Hematopoietic multipotent progenitor cell treated with erythropoietin and hydrocortisone succinate and interleukin-3 and kit ligand, for 17 days (in vitro differentiated cells): ENCODE data around the gene CHD6.

ENCODE experiments used
- DNase-seq: peaks from one replicate; pipeline ENCODE4 v3.0.0-alpha.2; 2015; ENCODE audit warnings: low spot score

The CHD6 gene

DNA sequence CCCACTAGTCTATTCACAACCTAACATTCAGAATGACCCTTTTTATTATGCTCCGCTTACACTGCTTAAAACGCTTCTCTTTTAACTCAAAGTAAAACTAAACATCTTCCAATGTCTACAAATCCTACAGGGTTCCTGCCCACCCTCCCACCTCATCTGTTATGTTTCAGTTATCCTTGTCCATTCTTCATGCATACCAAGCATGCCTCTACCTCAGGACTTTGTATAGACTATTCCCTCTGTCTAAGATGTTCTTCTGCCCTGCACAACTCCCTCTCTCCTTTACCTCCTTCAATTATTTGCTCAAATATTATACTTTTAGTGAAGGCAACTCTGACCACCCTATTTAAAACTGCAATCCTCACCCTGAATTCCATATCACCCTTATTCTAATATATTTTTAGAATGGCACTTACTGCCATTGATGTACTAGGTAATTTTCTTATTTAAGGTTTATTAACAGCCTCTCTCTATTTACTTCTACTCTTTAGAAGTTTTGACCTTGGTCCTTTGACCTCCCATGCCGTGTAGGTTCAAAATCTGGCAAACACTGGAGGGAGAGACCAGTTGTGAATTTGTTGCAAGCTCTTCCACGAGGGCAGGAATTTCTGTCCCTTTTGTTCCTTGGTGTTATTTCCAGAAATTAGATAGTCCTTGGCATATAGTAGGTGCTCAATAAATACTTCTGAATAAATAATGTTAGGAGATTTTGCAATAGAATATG, 111.8 kb downstream of the CHD6 start:
- DNase-seq = no peak

DNA sequence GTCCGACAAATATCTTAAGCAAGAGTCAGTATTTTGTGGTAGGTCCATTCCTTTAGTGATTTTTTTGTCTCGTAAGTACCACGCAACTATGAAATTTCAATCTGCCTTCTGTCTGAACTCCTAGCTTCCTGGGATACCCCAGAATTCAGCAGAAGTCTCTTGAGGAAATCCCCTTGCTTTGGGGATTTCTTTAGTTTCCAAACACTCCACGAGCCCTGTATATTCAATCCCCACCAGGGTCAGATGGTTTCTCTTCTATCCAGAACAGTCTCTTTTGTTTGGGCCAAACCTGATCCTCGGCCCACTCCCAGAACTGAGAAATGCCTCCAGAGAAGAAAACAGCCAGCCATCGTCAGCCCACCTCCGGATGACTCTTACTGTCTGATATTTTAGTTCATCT, 113.0 kb downstream of the CHD6 start:
- DNase-seq = no peak

DNA sequence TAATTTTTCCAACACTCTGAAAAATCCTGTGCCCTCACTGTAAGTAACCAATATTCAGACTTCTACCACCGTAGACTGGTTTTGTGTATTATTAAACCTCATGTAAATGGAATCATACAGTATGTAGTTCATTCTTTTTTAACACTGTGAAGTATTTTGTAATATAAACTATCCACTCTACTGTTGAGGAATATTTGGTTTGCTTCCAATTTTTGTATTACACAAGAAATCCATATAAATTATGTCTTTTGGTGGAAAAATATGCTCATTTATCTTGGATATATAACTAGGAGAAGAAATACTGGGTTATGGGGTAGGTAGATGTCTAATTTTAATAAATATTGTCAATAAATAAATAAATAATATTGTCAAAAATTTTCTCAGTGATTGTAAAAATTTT, 116.8 kb downstream of the CHD6 start:
- DNase-seq = no peak

DNA sequence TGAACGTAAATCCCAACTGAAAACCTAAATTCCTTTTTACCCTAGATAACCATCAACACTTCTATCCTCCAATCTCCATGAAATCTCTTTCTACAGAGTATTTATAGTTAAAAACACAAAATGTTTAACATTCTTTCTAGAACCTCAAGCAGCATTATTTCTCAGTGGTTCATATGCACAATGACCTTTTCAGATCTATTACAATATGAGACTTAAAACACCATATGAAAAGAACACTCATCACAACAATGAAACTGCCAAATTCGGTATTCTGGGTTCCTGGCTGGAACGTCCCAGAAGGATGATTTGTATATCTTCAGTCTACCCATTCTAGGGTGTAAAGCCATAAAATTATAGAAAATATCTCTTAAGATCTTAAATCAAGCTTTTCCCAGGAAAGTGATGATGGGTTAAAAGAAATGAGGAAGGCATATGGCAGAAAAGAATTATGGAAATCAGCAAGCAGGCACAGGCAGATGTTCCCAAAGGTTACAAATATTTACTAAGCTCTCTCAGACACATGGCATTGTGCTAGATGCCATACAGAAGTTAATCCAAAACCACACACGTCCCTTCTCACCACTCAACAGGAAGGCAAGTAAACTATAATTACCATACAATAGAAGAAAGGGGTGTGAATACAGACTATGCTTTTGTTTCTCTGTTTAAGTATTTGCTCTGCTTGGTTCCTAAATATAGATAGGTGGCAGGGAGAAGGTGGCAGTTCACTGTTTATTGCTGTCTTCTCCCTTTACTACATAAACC, 118.0 kb downstream of the CHD6 start:
- no peak for DNase-seq

DNA sequence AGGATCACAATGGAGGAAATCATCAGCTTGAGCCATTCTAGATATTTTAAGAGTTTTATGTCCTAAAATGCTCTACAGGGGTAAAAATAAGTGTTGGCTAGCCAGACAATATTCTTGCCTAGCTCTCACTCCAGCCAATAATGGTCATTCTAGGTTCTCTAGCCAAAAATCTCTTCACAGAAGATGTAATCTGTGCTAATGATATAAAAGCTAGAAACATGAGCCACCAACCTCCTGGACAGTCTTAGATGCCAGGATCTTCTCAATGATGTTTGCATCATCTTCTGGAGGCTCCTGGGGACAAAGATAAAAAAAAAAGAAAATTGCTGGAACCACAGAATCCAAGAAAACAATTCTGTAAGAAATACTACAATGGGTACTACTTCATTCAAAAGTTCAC, 119.1 kb downstream of the CHD6 start:
- DNase-seq = no peak

DNA sequence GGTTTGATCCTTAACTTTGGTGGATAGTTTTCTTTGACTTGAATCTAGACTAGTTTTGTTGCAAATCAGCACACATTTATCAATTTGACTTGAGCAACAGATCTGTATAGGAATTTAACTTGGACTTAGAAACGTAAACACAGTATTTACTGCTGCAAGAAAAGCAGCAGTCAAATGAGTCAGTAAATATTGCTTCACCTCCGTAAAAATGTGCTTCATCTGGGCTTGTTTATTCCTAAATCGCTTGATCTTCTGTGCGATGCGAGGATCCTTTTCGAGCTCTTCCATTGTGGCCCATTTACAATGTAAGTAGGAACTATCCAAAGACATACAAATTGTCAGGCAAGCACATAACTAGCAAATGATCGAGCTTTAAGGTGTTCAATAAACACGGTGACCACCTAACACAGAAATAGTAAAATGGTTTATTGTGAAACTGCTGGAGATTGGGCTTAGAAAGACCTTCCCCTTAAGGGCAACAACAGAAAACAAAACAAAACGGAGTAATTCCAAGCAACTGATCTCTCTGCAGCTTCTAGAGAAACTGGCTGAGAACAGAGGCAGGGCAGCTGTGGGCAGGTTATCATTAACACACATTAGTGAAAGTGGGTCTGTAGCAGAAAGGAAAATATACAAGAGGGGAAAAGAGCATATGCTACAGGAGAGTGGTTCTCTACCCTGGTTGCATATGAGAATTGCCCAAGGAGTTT, 120.8 kb downstream of the CHD6 start:
- no peak for DNase-seq

DNA sequence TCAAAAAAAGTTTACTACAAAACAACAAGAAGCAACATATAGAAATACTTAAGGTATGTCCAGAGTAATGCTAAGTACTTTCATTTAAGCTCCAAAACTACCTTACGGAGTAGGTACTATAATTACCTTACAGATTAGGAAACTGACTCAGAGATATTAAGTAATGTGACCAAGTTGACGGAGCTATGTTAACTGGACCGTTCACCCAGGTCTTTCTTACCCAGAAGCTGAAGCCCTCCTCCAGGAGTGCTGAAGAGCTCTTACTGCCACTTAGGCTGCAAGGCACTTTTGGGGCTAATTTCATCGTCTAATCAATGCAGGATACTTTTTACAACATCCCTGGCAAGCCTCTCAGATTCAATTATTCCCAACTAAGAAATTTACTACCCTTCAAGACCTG, 123.7 kb downstream of the CHD6 start:
- no peak for DNase-seq

DNA sequence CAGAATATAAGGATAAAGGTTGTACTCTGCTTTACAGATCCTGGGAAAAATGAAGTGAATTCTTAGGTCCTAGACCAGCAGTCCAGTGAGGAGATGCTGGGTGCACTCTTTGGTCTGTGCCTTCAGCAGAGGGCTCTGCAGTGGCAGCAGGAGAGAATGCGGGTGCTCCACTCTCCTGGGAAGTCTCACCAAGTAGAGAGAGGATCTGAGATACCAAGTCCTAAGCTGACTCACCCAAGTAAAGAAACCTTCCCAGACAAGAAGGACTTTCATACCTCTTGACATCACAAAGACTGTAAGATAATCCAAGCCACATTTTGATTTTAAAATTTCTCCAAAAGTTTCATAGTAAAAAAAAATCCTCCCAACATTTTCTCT, 134.6 kb downstream of the CHD6 start:
- DNase-seq = no peak

DNA sequence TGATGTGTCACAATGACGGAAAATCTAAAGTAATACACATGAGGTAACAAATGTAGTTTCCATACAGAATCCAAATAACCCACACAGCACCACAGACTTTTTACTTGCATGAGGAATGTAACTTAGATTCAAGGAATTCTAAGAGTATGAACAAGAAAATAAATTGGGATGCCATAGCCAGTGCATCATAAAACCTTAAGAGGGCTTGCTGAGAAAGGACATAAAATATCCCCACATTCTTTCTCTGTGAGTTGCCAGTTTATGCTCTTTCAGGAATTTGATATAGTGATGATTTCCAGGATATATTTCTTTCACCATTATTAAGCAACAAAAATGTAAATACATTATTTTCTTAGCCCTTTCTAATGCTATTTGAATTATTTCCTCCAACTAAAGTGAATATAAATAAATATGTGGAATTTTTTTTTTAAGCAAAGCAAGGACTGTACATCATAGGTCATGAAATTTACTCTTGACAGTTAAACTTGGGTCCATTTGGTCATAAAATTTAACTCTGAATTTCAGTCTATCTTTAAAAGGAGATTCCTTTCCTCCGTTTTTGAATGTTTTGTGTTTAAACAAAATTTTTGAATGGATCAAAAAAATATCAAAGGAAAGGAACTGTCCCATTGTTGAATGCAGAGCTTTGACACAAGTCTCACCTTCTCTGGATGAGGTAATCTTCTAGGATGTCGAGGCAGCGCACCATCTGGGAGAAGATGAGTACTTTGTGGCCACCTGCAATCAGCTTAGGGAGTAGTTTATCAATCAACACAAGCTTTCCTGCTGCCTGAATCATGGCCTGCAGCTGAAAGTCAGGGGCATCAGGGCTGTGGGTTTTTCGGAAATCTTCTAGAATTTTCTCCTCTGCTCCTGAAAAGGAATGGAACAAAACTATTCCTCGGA, 135.3 kb downstream of the CHD6 start:
- DNase-seq = no peak

DNA sequence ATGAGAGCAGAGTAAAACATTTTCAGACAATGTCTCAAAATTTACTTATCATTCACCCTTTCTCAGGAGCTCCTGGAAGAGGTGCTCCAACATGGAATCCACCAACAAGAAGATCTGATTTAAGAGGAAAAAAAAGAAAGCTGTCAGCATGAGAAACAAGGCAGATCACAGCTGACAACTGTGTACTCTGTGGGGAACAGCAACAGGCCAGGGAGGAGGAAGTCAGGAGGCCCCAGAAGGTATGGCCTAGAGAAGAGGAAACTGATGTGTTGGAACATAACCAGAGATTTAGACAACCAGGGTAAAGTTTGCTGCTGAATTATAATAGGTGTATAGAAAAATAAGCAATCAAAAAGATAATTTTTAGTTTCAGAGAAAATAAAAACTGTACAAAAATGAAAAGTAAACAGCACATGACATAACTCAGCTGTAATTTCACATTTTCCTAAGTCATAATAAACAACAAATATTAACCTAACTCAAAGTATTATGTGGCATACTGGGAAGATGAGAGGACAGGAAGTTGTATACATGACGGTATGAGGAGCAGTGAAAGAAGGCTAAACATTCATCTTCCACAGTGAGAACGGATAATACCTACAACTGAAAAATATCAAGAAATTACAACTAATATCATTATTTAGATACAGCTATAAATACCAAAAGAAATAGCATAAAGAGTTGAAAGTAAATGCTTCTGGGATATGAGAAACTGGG, 138.0 kb downstream of the CHD6 start:
- no peak for DNase-seq

DNA sequence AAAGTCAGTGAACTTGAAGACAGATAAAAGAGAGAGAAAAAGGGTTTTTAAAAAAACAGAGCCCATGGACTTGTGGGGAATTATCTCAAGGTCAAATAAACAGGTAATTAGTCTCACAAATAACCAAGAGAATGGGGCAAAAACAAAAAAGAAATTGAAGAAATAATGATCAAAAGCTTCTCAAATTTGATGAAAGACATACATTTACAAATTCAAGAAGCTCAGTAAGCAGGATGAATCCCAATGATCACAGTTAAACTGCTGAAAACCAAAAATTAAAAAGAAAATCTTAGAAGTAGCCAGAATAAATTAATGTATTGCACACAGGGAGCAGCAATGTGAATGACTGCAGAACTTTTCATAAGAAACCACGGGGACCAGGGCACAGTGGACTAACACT, 139.1 kb downstream of the CHD6 start:
- no peak for DNase-seq

DNA sequence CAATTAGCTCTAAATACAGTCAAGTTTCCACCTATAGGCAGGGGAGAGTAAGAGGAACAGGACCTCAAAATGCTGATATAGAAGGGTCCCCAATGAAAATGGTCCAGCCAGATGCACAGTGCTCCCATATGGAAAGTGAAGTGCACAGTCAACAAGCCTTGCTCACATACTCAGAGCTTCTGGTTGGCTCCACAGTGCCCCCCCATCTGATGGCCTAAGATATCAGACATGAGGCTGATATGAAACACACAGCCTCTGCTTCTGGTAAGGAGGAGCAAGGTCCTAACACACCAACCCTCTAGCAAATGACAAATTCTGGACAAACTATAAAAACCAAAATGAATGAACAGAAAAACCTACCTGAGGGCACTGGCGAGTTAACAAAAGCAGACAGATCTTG, 140.2 kb downstream of the CHD6 start:
- DNase-seq = no peak

DNA sequence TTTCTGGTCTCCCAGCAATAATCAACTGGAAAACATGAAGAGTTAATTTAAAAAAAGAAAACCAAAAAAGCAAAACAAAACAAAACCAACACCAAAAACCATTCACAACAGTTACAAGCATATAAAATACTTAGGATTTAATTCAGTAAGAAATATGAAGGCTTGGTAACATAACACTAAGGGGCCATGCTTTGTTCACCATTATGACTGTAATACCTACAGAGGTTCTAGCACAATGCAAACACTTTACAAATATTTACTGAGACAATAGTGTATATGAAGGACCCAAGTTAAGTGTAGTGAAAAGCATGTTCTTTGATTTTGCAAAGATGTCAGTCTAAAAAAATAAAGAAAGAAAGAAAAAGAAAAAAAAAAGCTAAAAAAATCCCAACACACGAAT, 141.7 kb downstream of the CHD6 start:
- DNase-seq = no peak

DNA sequence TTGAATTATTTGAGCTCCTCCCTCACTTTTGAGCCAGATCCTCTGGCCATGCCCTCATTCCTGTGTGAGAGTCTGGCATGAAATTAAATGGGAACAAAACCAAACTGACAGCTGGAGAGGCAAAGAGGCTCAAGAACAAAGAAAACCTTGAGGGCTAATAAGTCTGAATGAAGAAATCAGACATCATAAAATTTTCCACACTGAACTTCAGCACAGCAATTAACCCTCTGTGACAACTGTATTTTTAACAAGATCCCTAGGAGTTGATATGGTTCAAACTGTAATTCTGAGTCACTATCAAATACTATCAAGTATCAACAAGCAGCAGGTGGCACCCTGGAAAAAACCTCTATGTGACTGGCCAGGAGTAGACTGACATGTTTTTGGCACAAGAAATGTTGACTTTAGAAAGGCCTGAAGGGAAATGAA, 142.2 kb downstream of the CHD6 start:
- DNase-seq = no peak

DNA sequence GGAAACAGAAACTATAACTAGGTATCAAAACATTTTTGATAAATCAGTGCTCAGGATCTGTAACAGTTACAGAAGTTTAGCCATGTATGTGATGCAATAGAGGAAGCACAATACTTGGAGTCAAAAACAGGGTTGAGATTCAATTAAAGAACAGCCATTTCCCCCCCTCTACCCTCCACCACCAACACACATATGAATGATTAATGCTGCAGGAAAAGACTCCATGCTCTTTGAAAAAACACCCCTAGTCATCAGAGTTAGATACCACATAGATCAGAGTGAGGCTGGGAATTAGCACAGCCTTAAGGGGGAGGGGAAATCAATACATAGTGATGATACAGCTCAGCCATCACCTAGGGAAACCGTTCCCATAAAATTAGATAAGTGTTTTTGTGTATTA, 142.7 kb downstream of the CHD6 start:
- DNase-seq = no peak

DNA sequence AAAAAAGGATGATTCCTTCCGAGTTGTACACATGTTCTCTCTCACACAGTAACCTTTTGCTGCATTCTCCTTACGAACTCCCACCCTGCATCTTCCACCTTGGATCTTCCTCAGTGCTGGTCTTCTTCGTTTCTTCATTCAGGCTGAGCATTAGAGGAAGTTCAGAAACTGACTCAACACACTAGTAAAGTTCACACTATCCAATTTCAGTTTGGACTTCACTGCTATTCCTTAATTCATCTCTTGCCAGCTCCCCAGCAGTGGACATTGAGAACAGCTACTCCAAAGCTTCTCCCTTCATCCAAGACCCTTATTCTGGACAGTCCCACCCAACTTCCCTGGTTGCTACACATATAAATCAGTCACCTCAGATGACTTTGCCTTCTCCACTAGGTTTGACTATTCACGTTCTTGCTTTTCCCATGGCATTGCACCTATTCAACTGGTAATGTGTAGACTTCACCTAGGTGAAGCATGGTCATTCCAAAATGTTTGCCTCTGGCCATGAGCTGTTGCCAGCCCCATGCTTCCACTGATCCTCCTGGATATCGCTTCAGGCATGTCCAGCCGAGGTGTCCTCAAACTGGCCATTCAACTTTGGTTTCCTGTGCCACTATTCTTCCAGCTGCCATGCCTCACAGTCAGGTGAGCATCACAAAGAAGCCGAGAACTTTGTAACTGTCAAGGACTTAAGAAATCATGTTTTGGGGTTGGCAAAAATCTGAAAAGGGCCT, 147.6 kb downstream of the CHD6 start:
- DNase-seq = no peak

DNA sequence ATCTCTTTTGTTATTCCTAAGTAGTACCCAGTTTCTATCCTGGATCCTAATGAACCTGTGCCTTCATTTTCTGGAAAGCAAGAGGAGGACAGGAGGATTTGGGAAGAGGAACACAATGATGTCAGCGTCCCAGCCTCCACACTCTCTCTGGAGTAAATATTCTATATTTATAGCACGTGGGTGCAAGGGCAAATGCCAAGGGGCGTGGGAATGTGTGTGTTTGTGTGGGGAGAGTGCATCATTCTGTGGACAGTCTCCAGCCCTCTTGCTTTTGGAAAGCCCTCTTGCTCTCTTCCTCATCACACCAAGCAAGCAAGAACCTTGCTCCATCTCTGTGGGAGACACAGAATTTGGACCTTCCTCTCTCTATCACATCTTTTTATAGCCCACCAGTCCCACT, 148.3 kb downstream of the CHD6 start:
- DNase-seq = no peak

DNA sequence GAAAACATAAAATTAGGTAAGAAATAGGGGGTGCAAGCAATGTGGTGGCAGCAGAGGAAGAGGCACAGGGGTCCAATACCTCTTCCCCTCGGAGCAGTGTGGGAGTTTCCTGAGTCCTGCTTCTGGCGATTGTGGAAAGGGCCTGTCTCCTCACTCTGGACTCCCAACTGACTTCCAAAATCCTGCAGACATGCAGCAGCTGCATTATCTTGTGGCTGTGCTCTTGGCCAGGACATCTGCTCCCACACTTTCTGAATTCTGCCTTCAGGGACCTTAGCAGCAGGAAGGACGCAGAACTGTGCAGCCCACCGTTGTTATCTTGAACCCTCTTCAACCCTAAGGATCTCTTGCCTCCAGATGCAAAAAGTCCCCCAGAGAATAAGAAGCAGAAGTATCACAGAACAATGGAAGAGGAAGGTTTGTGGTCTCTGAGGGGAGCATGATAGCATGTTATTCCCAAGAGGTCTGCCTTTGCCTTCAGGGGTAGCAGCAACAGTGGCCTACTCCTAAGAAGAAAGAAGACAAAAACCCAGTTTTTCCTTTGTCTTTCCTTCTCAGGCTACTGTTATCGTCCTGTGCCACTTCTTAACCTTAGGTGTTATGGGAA, 149.1 kb downstream of the CHD6 start:
- DNase-seq = no peak

DNA sequence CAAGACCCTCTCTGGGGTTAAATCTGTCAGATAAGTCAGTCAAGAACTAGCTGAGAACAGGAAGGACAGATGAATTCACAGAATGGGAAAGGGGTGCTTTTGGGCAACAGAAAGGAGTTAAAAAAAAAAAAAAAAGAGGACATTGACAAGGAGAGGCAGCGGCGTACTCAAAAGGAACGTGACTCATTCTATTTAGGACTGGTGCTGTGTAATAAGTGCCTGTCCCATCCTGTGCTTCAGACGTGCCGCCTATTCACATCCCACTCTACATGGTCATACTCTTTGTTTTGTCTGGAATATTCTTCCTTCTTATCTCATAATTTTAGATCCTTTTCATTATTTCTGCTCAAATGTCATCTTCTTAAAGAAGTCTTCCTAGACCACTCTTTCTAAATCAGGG, 150.5 kb downstream of the CHD6 start:
- DNase-seq = no peak

DNA sequence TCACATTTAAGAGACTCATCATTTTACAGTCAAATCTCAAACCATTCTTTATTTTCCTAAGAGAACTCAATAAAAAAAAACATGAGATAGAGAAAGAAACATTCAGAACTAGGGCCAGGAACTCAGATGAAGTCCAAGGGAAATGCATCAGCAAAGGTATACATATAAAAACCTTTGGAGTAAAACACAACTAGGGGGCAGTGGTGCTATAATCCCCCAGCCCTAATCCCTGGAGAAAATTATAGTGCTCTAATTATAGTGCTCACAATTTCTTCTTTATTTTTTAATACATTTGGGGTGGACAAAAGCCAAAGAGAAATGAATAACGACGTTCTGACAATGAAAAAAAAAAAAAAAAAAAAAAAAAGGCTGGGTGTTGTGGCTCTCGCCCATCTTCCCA, 151.0 kb downstream of the CHD6 start:
- DNase-seq = no peak
